OCI-LY3 (cell line): ENCODE data around the gene NR0B2.

Experiments used
- CTCF ChIP-seq: fragments of 200-600, 300-600 bp; sonication (generic); IDR thresholded peaks from 2 replicates; pipeline ENCODE4 v1.5.1; 2014; ENCODE audit warnings: antibody characterized with exemption, low read length, low read depth
- EZH2phosphoT487 ChIP-seq: fragments of 200-600 bp; shearing (Covaris generic); IDR thresholded peaks from 2 replicates; pipeline ENCODE4 v1.6.1; 2018; ENCODE audit warnings: antibody characterized with exemption, mixed run types, low read depth

GRCh38 chr1:26936823-26937222 is 23.0 kb upstream of the NR0B2 start:
- no peak for TF ChIP-seq CTCF
- no peak for TF ChIP-seq EZH2phosphoT487
